GM12878 (cell line): ENCODE results near the gene ADGRG2.

Experiments
- ATF2 ChIP-seq: IDR thresholded peaks from 2 replicates; pipeline ENCODE4 v1.6.1; 2012; ENCODE audit warnings: low read length, inconsistent platforms
- CTCF ChIP-seq, 3 experiments: IDR thresholded peaks in 2 of 3; conservative IDR thresholded peaks in 1 of 3; 2 replicates each; pipeline ENCODE4 v1.5.1; 2011; ENCODE audit warnings: low read depth in 3 of 3, low read length in 3 of 3, mild to moderate bottlenecking in 3 of 3, control low read depth in 2 of 3, moderate library complexity in 2 of 3, inconsistent platforms in 1 of 3, mixed read lengths in 1 of 3; ENCODE audit not compliant: control insufficient read depth in 2 of 3, insufficient read depth in 1 of 3; ENCODE audit errors: extremely low read depth in 1 of 3
- EGR1 ChIP-seq, 2 experiments: IDR thresholded peaks; 1 replicate in 1 of 2; 2 replicates in 1 of 2; pipeline ENCODE4 v1.6.1; 2011 to 2012; ENCODE audit warnings: low read depth in 2 of 2, low read length in 2 of 2, borderline replicate concordance in 1 of 2, mild to moderate bottlenecking in 1 of 2, moderate library complexity in 1 of 2
- EP300 ChIP-seq, 2 experiments: fragments of 150-350 bp in 1 of 2; IDR thresholded peaks; 2 replicates each; pipeline ENCODE4 v1.6.1; 2011 to 2012; ENCODE audit warnings: low read depth in 2 of 2, low read length in 2 of 2, borderline replicate concordance in 1 of 2, improper control_type of control experiment in 1 of 2, inconsistent platforms in 1 of 2; ENCODE audit not compliant: control insufficient read depth in 1 of 2
- MAX ChIP-seq: IDR thresholded peaks from 2 replicates; pipeline ENCODE4 v1.6.1; 2012; ENCODE audit warnings: low read depth, low read length, improper control_type of control experiment
- MEF2A ChIP-seq: IDR thresholded peaks from 2 replicates; pipeline ENCODE4 v1.6.1; 2011; ENCODE audit warnings: low read depth, mild to moderate bottlenecking, low read length, moderate library complexity; ENCODE audit not compliant: insufficient read depth
- POLR2A ChIP-seq: IDR thresholded peaks from 2 replicates; pipeline ENCODE4 v1.6.1; 2011; ENCODE audit warnings: low read depth, mild to moderate bottlenecking, low read length
- POLR2AphosphoS5 ChIP-seq: IDR thresholded peaks from 2 replicates; pipeline ENCODE4 v1.6.1; 2011; ENCODE audit warnings: mild to moderate bottlenecking, low read length, inconsistent platforms
- SREBF1 ChIP-seq: IDR thresholded peaks from 2 replicates; pipeline ENCODE4 v1.6.1; 2012; ENCODE audit warnings: mild to moderate bottlenecking, low read length
- ZBTB33 ChIP-seq: fragments of 450-650 bp; IDR thresholded peaks from 2 replicates; pipeline ENCODE4 v1.6.1; 2017; ENCODE audit warnings: mild to moderate bottlenecking
- ZBTB40 ChIP-seq: fragments of 450-650 bp; IDR thresholded peaks from 2 replicates; pipeline ENCODE4 v1.6.1; 2016; ENCODE audit warnings: mild to moderate bottlenecking, moderate library complexity, borderline replicate concordance

- TF ChIP-seq ATF2 (no peak), EP300 (IDR thresholded peaks at IDR 0.05; ENCODE audit: borderline replicate concordance in 1 of 2, control insufficient read depth in 1 of 2, low read depth in 2 of 2, low read length in 2 of 2) (no peak), CTCF (IDR thresholded peaks at IDR 0.05 in 2 of 3, conservative IDR thresholded peaks at IDR 0.05 in 1 of 3; ENCODE audit: control insufficient read depth in 2 of 3, extremely low read depth in 1 of 3, insufficient read depth in 1 of 3, low read depth in 3 of 3, low read length in 3 of 3) (no peak), SREBF1 (no peak), POLR2A (no peak), POLR2AphosphoS5 (no peak), MAX (no peak), ZBTB40 (no peak), ZBTB33 (no peak), EGR1 (IDR thresholded peaks at IDR 0.05; ENCODE audit: borderline replicate concordance in 1 of 2, low read depth in 2 of 2, low read length in 2 of 2) (no peak), MEF2A (no peak)
These were observed 158.2 kb downstream of the ADGRG2 start for GRCh38 chrX:18964026-18964425.
